Measurements from ENCODE around the gene MESD.

- TF ChIP-seq CTCF (conservative IDR thresholded peaks at IDR 0.05; ENCODE audit: low read depth, low read length) (no peak), MXI1 (IDR thresholded peaks at IDR 0.05; ENCODE audit: borderline replicate concordance, low read depth, low read length) (no peak), POLR2A (IDR thresholded peaks at IDR 0.05; ENCODE audit: low read depth, low read length) (no peak), MAFK (IDR thresholded peaks at IDR 0.05; ENCODE audit: low read depth, low read length) (no peak), RFX5 (IDR thresholded peaks at IDR 0.05; ENCODE audit: low read depth, low read length) (no peak), CEBPB (IDR thresholded peaks at IDR 0.05; ENCODE audit: low read depth, low read length) (no peak), ELK1 (IDR thresholded peaks at IDR 0.05; ENCODE audit: borderline replicate concordance, low read depth, low read length) (no peak), FOS (IDR thresholded peaks at IDR 0.05; ENCODE audit: low read depth, low read length) (no peak), SMC3 (IDR thresholded peaks at IDR 0.05; ENCODE audit: low read depth, low read length) (no peak), USF2 (IDR thresholded peaks at IDR 0.05; ENCODE audit: low read depth, low read length) (no peak), MAZ (IDR thresholded peaks at IDR 0.05; ENCODE audit: borderline replicate concordance, low read depth, low read length) (no peak), CHD1 (IDR thresholded peaks at IDR 0.05; ENCODE audit: low read depth, low read length) (no peak), RAD21 (IDR thresholded peaks at IDR 0.05; ENCODE audit: low read length) (no peak), BHLHE40 (IDR thresholded peaks at IDR 0.05; ENCODE audit: low read depth, low read length) (no peak)
Measured at GRCh38 chr15:81008312-81008711, 18.7 kb upstream of the MESD start.

All from IMR-90 (cell line).